ENCODE measurements around the gene SLC35E2B. TPM values are rescaled to one million over a fixed set of nuclear protein-coding genes. Genes with fewer than 3 reads are reported as not detected.
"Not testable (repeated sequence)": the region's sequence is repeated elsewhere in the genome, so short reads cannot be mapped to it uniquely, and the experiment has no call there.

SLC35E2B gene
- total RNA-seq, 1 experiment from 2014 or later = 36.1 TPM

- Histone ChIP-seq H3K4me3 (no peak overlapping the region), H3K4me1 (no peaks in the 10 kb centered on the region), H3K9me3 (replicated peaks) (no peaks in the 10 kb centered on the region), H3K27ac (no peak overlapping the region), H3K27me3 (no peaks in the 10 kb centered on the region), H3K36me3 (peaks cover 9% of the 10 kb centered on the region)
- DNase-seq = no peak
Measured at GRCh38 chr1:1671365-1672119, 21.1 kb downstream of the SLC35E2B start.

DNA sequence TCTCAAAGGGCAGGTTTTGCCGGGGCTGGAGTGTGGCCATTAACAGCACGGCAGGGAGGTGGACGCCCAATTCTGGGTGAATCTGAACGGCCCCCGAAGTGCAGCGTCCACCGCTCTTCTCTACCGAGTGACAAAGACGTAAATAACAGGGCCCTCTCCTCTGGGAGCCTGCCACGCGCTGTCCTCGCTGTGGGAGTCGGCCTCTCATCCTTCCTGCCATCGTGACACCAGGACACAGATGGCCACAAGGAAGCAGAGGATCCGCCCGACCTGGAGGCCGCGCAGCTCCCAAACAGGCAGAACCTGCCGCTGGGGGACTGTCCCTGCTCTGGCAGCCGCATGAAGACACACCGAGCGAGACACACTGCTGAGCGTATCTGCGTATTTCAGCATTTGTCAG is 21.7 kb downstream of the SLC35E2B start:
- DNase-seq = no peak
- Histone ChIP-seq H3K36me3 (peaks cover 15% of the 10 kb centered on the region), H3K27me3 (no peaks in the 10 kb centered on the region)

GRCh38 chr1:1669468-1670440 is 22.8 kb downstream of the SLC35E2B start:
- H3K27ac ChIP-seq = no peak overlapping the region
- no peak for DNase-seq
- no peaks in the 10 kb centered on the region for H3K27me3 ChIP-seq
- H3K36me3 ChIP-seq = peaks cover 26% of the 10 kb centered on the region
- no peak overlapping the region for H3K4me3 ChIP-seq
- no peaks in the 10 kb centered on the region for H3K4me1 ChIP-seq
- no peaks in the 10 kb centered on the region for H3K9me3 ChIP-seq (replicated peaks)

More for the DNA sequence above, 21.7 kb downstream of the SLC35E2B start:
- Histone ChIP-seq H3K27ac (no peak overlapping the region), H3K4me1 (no peaks in the 10 kb centered on the region), H3K9me3 (replicated peaks) (no peaks in the 10 kb centered on the region), H3K4me3 (no peak overlapping the region)

- H3K36me3 ChIP-seq = peaks cover 25% of the 10 kb centered on the region
- H3K9me3 ChIP-seq (replicated peaks) = no peaks in the 10 kb centered on the region
- no peak overlapping the region for H3K4me3 ChIP-seq
- no peak overlapping the region for H3K27ac ChIP-seq
- DNase-seq = no peak
- no peaks in the 10 kb centered on the region for H3K27me3 ChIP-seq
- H3K4me1 ChIP-seq = peaks cover 11% of the 10 kb centered on the region
Measured at GRCh38 chr1:1666526-1666925, 26.1 kb downstream of the SLC35E2B start.

DNA sequence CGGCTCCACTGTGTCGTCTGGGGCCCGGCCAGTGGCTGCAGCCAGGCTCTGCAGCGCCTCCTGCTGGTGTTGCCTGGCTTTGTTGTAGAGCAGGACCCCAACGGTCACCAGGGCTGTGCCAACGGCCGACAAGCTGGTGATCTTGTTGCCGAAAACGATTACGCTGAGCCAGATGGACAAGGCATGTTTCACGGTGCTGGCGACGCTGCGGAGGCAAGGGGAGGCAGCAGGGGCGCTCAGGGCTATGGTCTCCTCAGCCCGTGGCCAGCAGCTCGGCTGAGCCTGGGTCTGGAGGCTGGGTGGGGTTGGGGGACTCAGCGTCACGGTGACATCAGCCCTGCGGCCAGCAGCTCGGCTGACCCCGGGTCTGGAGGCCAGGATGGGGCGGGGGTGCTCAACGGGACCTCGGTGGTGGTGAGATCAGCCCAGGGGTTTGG is 26.8 kb downstream of the SLC35E2B start:
- Histone ChIP-seq H3K4me1 (peaks cover 11% of the 10 kb centered on the region), H3K36me3 (peaks cover 25% of the 10 kb centered on the region), H3K27me3 (no peaks in the 10 kb centered on the region), H3K27ac (no peak overlapping the region), H3K9me3 (replicated peaks) (no peaks in the 10 kb centered on the region), H3K4me3 (no peak overlapping the region)
- peak; percentile 44 to 54 for DNase-seq

- H3K27me3 ChIP-seq = no peaks in the 10 kb centered on the region
- H3K27ac ChIP-seq = no peak overlapping the region
- peaks cover 22% of the 10 kb centered on the region for H3K36me3 ChIP-seq
- no peak for DNase-seq
- no peaks in the 10 kb centered on the region for H3K9me3 ChIP-seq (replicated peaks)
- no peak overlapping the region for H3K4me3 ChIP-seq
- H3K4me1 ChIP-seq = peaks cover 14% of the 10 kb centered on the region
Measured at GRCh38 chr1:1664941-1665814, 27.4 kb downstream of the SLC35E2B start.

- Histone ChIP-seq H3K4me1 (peaks cover 14% of the 10 kb centered on the region), H3K36me3 (peaks cover 22% of the 10 kb centered on the region)
- not testable (repeated sequence) for DNase-seq; H3K9me3 ChIP-seq (replicated peaks); H3K27me3 ChIP-seq; H3K27ac ChIP-seq; H3K4me3 ChIP-seq
Measured at GRCh38 chr1:1664318-1664717, 28.3 kb downstream of the SLC35E2B start.

DNA sequence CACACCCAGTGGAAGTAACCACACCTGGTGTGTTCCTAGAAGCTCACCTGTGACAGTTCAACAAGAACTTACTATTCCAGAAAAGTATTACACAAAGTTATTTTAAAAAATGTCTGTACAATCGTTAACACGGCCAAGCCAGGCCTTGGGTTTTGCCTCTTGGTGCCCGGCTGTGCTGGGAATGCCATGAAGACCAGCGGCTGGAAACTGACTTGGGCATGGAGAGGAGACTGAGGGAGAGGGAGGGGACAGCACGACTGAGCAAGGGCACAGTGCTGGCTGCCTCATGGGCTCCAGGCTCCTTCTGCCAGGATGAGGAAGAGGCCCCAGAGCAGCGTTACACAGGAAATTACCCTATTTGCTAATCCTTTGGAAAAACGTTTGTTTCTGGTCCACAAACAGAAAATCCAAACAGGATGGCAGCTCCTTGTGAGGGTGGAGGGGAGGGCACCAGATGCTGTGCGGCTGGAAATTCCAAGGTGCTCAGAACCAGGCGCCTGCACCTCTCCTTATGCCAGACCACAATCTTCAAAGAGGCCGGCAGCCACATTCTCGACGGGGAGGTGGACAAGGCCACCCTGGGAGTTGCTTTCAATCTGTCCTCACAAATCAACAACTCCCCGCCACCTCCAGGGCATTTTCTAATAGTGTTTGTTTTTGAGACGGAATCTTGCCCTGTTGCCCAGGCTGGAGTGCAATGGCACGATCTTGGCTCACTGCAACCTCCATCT is 29.6 kb downstream of the SLC35E2B start:
- Histone ChIP-seq H3K27ac (peak overlapping the region; percentile 58), H3K36me3 (peaks cover 19% of the 10 kb centered on the region), H3K4me1 (peaks cover 14% of the 10 kb centered on the region)
- peak; percentile 54 to 69 for DNase-seq
- not testable (repeated sequence) for H3K27me3 ChIP-seq; H3K9me3 ChIP-seq (replicated peaks); H3K4me3 ChIP-seq

DNA sequence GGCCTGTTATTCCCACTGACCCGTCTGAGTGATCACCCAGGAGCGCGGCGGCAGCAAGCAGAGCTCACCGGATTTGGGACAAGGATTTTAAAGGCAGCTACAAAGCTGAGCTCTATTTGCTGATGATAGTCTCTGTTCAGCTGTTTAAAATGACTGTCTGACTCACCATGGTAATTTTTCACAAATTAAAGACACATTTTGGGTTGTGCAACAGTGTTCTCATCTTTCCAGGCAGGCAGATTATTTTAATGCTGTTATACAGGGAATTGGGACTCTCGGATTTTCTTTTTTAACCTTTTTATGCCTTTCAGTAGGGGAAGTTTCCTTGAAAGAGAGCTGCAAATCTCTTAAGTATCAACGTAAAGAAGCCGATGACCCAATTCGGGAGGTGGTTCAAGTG is 30.2 kb downstream of the SLC35E2B start:
- not testable (repeated sequence) for H3K9me3 ChIP-seq (replicated peaks); DNase-seq; H3K27me3 ChIP-seq; H3K4me3 ChIP-seq
- Histone ChIP-seq H3K4me1 (peaks cover 14% of the 10 kb centered on the region), H3K36me3 (peaks cover 19% of the 10 kb centered on the region), H3K27ac (peak overlapping the region; percentile 58)

DNA sequence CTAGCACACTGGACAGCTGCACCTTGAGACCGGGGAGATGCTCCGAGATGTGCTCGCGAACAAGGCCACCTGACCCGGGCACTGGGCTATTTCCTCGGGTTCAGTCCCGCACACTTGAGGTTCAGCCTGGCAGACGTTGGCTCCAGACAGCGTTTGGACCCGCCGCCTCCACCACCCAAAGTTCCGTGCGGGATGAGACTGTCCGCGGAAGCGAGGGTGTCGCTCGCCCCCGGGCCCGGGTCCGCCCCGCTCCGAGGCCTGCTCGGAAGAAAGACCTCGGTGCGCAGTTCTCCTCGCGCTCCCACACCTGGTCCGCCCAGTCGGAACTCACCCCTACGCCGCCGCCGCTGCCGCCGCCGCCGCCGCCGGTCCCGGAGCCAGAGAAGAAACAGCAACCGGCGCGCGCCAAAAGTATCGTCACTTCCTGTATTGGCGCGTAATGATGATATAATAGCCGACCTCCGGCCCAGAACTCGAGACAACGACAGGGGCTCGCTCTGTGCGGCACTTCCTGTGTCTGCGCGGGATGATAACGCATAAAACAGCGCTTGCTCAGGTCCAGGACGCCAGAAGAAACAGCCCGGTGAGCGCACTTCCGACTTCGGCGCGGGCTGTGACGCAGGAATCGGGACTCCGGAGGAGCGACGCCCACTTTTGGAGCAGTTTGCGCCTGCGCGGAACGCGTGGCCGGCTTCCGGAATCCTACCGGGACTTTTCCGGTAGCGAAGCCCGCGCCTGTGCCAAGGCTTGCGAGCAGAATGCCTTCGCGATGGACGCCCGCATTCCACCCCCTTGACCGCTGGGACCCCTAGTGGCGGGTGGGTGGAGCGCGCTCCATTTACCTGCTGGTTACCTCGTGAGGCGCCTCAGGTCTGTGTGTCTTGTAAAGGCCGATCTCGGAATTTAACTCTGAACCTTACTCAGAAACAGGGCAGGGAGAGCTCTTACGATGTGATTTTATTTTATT is 33.7 kb downstream of the SLC35E2B start, which contains the start of gene CDK11B:
Gene CDK11B, minus strand, starts transcription at position 422 of the 967 bp plus-strand sequence. CDS start 1,519 bp downstream, outside the sequence.
- not testable (repeated sequence) for H3K27me3 ChIP-seq; H3K9me3 ChIP-seq (replicated peaks)
- peak; percentile 97 to 98 for DNase-seq
- Histone ChIP-seq H3K27ac (peak within 1 kb of the TSS; percentile 96), H3K4me1 (peaks cover 18% of the 10 kb centered on the region), H3K36me3 (peaks cover 32% of the 10 kb centered on the region), H3K4me3 (peak within 1 kb of the TSS; percentile 81)

GRCh38 chr1:1648265-1648664 is 44.3 kb downstream of the SLC35E2B start:
- H3K4me1 ChIP-seq; H3K27me3 ChIP-seq; H3K27ac ChIP-seq; H3K4me3 ChIP-seq; H3K9me3 ChIP-seq (replicated peaks); DNase-seq: not testable (repeated sequence)
- peaks cover 47% of the 10 kb centered on the region for H3K36me3 ChIP-seq

DNA sequence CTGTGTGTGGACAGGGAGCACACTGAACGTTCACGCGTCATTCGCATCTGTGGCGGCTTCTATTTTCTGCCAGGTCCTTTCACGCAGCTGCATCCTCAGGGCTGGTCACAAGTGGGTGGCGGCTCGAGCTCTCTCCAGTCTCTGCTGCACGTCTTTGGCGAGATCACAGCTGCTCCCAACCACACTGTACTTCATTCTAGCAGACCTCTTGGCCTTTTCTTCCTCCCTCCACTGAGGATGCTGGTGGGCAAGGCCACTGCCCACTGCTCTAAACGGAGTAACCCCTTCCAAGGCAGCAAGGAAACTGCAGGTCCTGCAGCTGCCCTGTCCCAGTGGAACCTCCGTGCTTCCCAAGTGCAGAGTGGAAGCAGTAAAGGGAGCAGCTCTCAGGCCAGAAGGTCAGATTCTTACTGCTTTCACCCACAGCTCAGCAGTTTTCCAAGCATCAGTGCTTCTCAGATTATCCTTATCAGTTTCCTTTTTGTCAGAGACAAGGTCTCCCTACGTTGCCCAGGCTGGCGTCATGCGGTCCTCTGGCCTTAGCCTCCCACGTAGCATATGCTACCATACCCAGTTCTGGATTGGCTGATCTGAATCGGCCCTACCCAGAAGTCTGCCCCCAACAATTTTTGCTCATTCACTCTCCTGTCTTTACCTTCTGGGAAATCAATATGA is 44.9 kb downstream of the SLC35E2B start:
- not testable (repeated sequence) for H3K27me3 ChIP-seq; H3K4me1 ChIP-seq; H3K4me3 ChIP-seq; DNase-seq; H3K9me3 ChIP-seq (replicated peaks); H3K27ac ChIP-seq
- peaks cover 43% of the 10 kb centered on the region for H3K36me3 ChIP-seq
